ENCODE results near the gene NEMF.
"Not testable (repeated sequence)": the region's sequence is repeated elsewhere in the genome, so short reads cannot be mapped to it uniquely, and the experiment has no call there.

The NEMF gene

DNA sequence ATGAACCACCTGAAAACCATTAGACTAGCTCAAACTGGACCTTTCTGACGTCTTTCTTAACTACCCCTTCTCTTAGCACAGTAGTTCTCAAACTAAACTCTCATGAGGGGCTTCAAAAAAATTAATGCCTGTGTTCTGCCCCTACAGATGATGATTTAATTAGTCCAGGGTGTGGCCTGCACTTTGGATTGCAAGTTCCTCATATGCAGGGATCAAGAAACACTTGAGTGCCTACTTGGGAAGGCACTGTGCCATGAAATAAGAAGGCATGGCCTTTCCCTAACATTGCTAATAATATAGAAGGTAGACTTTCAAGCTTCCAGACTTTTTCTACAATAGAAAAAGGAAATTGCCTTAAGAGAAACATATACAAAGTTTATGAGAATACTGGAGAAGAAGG lies 107.4 kb downstream of the NEMF start:
- no peak for DNase-seq

DNA sequence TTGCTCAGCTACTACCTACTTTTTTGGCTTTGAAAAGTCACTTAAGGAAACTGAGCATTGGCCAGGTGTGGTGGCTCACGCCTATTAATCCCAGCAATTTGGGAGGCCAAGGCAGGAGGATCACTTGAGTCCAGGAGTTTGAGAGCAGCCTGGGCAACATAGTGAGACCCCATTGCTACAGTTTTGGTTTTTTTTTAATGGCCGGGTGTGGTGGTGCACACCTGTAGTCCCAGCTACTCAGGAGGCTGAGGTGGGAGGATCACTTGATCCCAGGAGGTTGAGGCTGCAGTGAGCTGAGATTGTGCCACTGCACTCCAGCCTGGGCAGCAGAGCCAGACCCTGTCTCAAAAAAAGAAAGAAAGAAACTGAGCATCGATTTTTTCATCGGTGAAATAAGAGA lies 116.9 kb downstream of the NEMF start:
- not testable (repeated sequence) for DNase-seq

DNA sequence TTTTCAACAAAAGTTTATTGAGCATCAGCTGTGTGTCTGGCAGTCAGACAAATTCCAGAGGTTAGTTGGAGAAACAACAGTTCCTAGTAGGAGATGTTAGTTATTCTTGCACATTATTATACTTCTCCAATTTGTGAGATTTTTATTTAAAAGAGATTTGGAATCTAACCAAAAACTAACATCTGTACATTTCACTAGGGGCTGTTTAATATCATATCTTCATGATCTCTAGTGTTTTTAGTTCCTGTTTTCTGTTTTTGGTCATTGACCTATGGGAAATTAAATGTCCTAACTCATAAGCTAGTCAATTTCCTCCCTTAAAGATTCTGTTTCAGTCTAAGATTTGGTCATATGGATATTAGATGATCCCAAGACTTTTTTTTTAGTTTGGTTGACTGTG lies 118.8 kb downstream of the NEMF start:
- DNase-seq = no peak

DNA sequence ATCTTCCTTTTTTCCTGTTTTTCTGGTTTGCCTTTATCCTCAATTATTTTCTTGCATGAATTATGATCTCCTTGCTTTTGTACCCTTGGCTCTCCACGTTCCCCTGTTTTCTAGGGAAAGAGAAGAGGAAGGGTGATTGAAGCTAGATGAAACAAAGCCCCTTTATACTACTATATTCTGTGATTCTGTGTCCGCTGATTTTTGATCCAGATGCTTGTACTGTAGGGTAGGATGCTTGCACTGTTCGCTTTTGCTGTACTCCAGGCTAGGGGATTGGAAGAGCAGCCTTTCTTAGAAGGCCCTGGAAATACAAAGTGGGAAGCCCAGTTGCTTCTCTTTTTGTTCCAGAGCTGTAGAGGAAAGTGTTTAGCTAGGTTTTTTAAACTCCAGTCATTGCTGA lies 119.7 kb downstream of the NEMF start:
- no peak for DNase-seq
